GM12878 (cell line): ENCODE measurements around the gene MTFP1. TPM values are rescaled to one million over a fixed set of nuclear protein-coding genes. Genes with fewer than 3 reads are reported as not detected.

Experiments
- E2F8 ChIP-seq: fragments of 450-650 bp; IDR thresholded peaks from 2 replicates; pipeline ENCODE4 v1.6.1; 2018; ENCODE audit warnings: mild to moderate bottlenecking, low read depth, moderate library complexity; ENCODE audit not compliant: partially characterized antibody
- E4F1 ChIP-seq: fragments of 450-650 bp; IDR thresholded peaks from 2 replicates; pipeline ENCODE4 v1.6.1; 2018; ENCODE audit warnings: borderline replicate concordance, mild to moderate bottlenecking; ENCODE audit not compliant: partially characterized antibody
- ESRRA ChIP-seq: IDR thresholded peaks from 2 replicates; pipeline ENCODE4 v1.6.1; 2012; ENCODE audit warnings: mild to moderate bottlenecking, low read length, improper control_type of control experiment
- ETV6 ChIP-seq, 2 experiments: fragments of 450-650 bp in 1 of 2; IDR thresholded peaks in 1 of 2; conservative IDR thresholded peaks in 1 of 2; 2 replicates each; pipeline ENCODE4 v1.6.1; 2014; ENCODE audit warnings: antibody characterized with exemption in 1 of 2, borderline replicate concordance in 1 of 2, low read depth in 1 of 2, mild to moderate bottlenecking in 1 of 2, moderate library complexity in 1 of 2
- KDM1A ChIP-seq: fragments of 200-600 bp; sonication (generic); IDR thresholded peaks from 2 replicates; pipeline ENCODE4 v1.6.1; 2016; ENCODE audit warnings: borderline replicate concordance
- KLF5 ChIP-seq: fragments of 450-650 bp; IDR thresholded peaks from 2 replicates; pipeline ENCODE4 v1.6.1; 2014; ENCODE audit warnings: mild to moderate bottlenecking; ENCODE audit not compliant: partially characterized antibody
- NBN ChIP-seq: fragments of 450-650 bp; IDR thresholded peaks from 2 replicates; pipeline ENCODE4 v1.6.1; 2016
- NR2F1 ChIP-seq: fragments of 450-650 bp; conservative IDR thresholded peaks from 2 replicates; pipeline ENCODE4 v1.6.1; 2017; ENCODE audit warnings: mild to moderate bottlenecking
- PAX8 ChIP-seq: fragments of 450-650 bp; IDR thresholded peaks from 2 replicates; pipeline ENCODE4 v1.6.1; 2017; ENCODE audit warnings: mild to moderate bottlenecking, moderate library complexity
- RBBP5 ChIP-seq: fragments of 200-600 bp; sonication (generic); conservative IDR thresholded peaks from 2 replicates; pipeline ENCODE4 v1.6.1; 2016
- STAT1 ChIP-seq: fragments of 450-650 bp; conservative IDR thresholded peaks from 2 replicates; pipeline ENCODE4 v1.6.1; 2014; ENCODE audit warnings: antibody characterized with exemption, mild to moderate bottlenecking
- SUPT20H ChIP-seq: IDR thresholded peaks from 2 replicates; pipeline ENCODE4 v1.6.1; 2011; ENCODE audit warnings: low read depth, mild to moderate bottlenecking, low read length, moderate library complexity, borderline replicate concordance; ENCODE audit not compliant: control insufficient read depth
- TAF1 ChIP-seq: IDR thresholded peaks from 2 replicates; pipeline ENCODE4 v1.6.1; 2011; ENCODE audit warnings: mild to moderate bottlenecking, low read depth, low read length, borderline replicate concordance
- TARDBP ChIP-seq: IDR thresholded peaks from 2 replicates; pipeline ENCODE4 v1.6.1; 2016; ENCODE audit warnings: borderline replicate concordance
- ZBTB40 ChIP-seq: fragments of 450-650 bp; IDR thresholded peaks from 2 replicates; pipeline ENCODE4 v1.6.1; 2016; ENCODE audit warnings: mild to moderate bottlenecking, moderate library complexity, borderline replicate concordance
- ZNF592 ChIP-seq: fragments of 450-650 bp; IDR thresholded peaks from 2 replicates; pipeline ENCODE4 v1.6.1; 2017; ENCODE audit warnings: mild to moderate bottlenecking, moderate library complexity
- polyA plus RNA-seq, 11 experiments: library from polyadenylated mRNA; depleted of rRNA in 4 of 11; unstranded in 6 of 11; stranded (reverse) in 5 of 11; fragments of >200 nt; fragmentation: Nextera tagmentation in 4 of 11; fragmentation: Illumina TruSeq in 1 of 11; extraction: Ambion mirVana in 4 of 11; extraction: Trizol in 1 of 11; gene quantifications; 1 replicate in 1 of 11; 2 replicates in 10 of 11; pipeline versions ENCODE4 v1.2.1 to v1.2.3, GENCODE V29; 2011 to 2016; ENCODE audit warnings: inconsistent platforms in 2 of 11, missing spikeins in 2 of 11, low read depth in 1 of 11
- total RNA-seq, 4 experiments: library from RNA; depleted of rRNA in 3 of 4; stranded (reverse); fragments of >200 nt in 3 of 4; fragmentation: Illumina TruSeq in 1 of 4; extraction: Trizol in 1 of 4; gene quantifications; 2 replicates each; pipeline versions ENCODE4 v1.2.1 to v1.2.3, GENCODE V29; 2013 to 2021

MTFP1 gene
- total and polyA plus RNA-seq, 10 of the 15 experiments (the other 5 are each of a cell fraction or from before 2014, with no cell fraction given): 20.5 to 133 (median 59.8) TPM

GRCh38 chr22:30390974-30391691 is 34.4 kb upstream of the MTFP1 start (continued):
- TF ChIP-seq SUPT20H (no peak), ESRRA (no peak), KDM1A (no peak), RBBP5 (no peak), ZNF592 (peak; percentile 32; the same call in 1 of the 2 replicates), STAT1 (no peak), TAF1 (no peak), NR2F1 (no peak), NBN (0 out of 2 replicates have a peak, but pooled peaks have one; percentile 38), E4F1 (no peak), TARDBP (no peak), KLF5 (no peak), ETV6 (conservative IDR thresholded peaks at IDR 0.05 in 1 of 2, IDR thresholded peaks at IDR 0.05 in 1 of 2; ENCODE audit: borderline replicate concordance in 1 of 2, low read depth in 1 of 2) (no peak), ZBTB40 (no peak), PAX8 (no peak), E2F8 (no peak)
